Head of caudate nucleus (tissue), 42 donors: Measurements from ENCODE around the gene GGTLC3.
"Not testable (repeated sequence)": the region's sequence is repeated elsewhere in the genome, so short reads cannot be mapped to it uniquely, and the experiment has no call there.

Source experiments
- DNase-seq, 42 donors: peaks; one replicate each; pipeline versions ENCODE4 v3.0.0 to v3.0.0-alpha.2; 2020 to 2021; ENCODE audit warnings: mixed read lengths in 7 of 42
- intact Hi-C: fragments of 100-400 bp; cut with DNase I; formaldehyde crosslinking; loops from one replicate; pipeline ENCODE4 v1.15.0; 2022

Gene GGTLC3

DNA sequence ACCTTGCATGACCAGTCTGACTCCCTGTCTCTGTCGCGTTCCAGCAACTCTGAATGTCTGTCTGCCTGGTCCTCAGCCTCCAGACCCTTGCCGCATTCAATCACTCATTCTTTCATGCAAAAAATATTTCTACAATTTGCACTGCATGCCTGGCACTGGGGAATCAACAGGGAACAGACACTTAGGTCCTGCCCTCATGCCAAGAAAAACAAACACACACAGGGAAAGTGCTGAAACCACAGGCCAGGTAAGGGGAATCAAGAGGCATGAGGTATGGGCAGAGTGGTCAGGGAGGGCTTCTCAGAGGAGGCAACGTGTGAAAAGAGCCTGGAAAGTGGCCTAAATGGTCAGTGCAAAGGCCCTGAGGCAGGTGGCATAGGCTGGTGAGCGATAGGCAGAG lies at the start of gene GGTLC3:
TSS of gene GGTLC3 (minus strand) at position 101 of the 400 bp plus-strand sequence. CDS start 264 bp downstream, outside the sequence.
- intact Hi-C loops, DNase-seq: not testable (repeated sequence)

DNA sequence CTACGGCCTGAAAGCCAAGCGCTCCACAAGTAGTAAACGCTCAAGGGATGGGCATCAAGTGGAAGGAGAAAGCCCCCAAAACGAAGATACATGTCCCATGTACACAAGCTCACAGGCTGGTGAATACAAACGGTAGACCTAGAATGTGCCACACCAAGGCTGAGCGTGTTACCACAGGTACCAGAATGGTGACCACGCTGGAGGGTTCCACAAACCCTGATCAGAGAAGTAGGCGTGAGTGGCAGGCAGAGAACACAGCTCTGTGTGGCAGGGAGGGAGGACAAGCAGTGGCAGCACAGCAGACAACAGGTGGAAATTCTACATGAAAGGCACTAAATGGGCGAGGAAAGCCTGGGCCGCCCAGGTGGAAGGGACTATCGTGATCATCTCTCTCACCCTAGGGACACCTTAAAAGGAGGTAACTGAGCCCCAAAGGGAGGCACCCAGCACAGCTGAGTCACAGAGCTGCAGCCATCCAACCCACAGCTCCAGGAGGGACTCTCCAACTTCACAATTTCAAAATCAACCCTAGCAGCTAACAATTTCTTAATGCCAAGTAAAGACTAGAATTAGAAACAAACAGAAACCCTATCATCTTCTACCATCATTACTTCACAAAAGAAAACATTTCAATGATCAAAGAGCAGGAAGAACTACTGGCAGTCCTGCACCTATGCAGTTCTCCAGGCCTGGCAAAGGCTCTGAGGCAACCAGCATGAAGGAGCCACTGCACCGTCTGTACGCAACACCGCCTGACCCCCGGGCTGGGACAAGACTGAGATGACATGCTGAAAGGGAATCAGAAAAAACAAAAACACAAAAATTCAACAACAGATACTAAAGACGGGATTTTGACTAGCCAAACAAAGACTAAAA lies 42.4 kb upstream of the GGTLC3 start:
- DNase-seq, intact Hi-C loops: not testable (repeated sequence)

DNA sequence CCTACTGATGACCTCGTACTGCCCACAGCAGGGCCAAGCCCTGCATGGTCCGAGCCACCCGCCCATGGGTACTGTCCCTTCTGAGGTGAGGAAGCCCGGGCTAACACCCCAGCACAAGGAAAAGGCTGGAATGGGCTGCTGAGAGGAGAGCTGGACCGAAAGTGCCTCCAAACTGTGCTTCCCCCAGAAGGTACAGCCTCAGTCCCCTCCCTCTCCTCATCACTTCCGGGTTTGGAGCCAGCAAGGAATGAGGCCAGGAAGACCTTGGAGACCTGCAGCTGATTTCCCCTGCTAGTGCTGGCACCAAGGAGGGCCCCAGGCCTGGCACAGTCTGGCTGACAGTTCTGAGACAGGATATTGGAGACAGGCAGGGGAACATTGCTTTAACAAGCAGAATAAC lies 41.0 kb upstream of the GGTLC3 start:
- intact Hi-C loops, DNase-seq: not testable (repeated sequence)

DNA sequence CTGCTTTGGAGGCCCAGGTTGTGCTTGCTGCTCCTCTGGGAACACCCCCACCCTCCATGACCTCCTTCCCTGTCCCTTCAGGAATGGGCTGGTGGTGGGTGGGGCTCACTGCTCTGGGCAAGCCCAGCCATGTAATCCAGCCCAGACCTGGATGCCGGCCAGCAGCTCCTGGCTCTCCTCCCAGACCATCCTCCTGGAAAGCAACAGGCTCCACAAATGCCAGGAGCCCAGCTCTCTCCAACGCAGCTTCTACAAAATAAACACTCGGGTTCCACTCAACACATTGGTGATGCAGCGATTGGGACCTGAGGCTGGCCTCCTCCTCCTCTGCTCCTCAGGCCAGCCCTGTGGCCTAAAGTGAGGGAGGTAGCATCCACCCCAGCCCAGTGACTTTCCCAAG lies 40.6 kb upstream of the GGTLC3 start:
- DNase-seq, intact Hi-C loops: not testable (repeated sequence)

DNA sequence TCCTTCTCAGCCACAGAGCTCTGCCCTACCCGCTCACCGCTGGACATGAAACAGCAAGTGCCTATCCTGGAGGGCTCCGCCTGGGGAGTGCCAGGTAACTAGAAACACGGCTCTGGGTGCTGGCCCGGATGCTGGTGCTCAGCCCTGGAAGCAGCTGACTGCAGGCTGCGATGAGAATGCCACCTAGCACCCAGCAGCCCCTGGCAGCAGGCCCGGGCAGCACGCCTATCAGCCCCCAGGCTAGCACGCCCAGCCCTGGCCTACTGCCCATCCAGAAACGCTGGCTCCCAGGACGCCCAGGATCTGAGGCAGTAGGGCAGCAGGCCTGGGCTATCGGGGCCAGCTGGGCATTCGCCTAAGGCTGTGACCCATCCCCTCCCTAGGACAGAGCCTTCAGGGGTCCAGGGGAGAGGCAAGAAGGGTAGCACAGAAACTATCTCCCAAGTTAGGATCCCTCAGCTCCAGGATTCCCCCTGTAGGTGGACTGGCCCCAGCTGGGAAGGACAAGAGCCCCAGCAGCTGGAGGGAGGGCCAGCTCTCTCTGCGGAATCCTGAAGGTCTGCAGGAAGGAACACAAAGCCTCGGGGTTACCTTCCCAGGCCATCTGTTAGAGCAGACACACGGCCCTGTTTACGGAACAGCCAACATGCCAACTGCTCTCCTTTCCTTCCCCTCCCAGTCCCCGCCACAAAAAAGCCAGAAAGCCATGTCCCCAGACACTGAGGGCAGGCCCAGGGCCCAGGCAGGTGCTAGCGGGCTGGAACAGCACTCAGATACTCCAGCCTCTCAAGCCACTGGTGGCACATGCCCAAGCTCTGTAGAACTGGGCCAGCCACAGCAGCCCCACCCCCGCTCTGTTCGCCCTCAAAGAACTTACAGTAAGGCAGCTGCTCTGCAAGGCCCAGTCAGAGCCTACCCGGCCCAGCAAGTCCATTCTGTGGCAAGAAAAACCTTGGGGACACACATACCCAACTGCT lies 36.6 kb upstream of the GGTLC3 start:
- DNase-seq, intact Hi-C loops: not testable (repeated sequence)

DNA sequence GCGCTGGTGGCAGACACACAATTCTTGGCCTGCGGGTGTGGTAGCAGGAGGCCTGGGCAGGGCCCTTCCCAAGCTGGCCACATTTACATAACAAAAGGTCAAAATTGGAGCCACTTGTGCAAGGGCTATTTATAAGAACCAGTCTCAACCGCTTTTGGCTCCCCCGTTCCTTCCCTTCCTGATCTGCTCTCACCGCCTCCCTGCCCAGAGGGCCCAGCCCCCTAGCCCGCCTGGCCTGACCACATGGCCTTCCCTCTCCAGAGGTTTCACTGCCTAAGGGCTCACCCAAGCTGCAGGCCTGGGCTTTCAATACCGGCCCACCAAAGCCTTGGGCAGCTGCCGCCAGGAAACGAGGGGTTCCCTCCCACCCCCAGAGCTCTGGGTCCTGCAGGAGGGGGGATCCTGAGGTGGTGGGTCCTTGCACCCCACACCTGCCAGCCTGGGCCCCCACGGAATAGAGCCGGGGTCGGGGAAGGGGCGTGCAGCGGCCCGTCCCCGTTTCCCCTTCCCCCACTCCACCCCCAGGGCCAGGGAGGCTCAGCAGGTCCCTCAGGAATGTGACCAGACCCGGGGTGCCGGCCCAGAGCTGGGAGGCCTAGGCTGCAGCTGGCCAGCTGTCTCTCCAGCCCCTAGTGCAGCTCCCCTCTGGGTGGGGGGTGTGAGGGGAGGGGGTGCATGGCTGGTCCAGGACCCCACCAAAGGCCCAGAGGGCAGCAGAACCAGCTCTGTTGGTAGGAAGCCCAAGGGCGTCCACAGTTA lies 35.1 kb upstream of the GGTLC3 start:
- DNase-seq, intact Hi-C loops: not testable (repeated sequence)

DNA sequence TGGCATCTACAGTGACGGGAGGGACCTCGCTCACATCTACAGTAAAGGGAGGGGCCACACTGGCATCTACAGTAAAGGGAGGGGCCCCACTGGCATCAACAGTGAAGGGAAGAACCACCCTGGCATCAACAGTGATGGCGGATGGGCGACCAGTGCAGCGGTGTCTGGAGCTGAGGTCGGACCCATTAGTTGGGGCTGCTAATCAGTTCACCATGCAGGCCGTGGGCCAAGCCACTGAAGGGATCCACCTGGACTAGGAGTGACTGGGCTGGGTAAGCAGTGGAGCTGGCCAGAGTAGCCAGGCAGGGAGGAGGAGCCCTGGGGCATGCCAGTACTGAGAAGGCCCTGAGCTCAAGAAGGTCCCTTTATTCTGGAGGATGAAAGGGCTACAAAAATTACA lies 33.1 kb upstream of the GGTLC3 start:
- intact Hi-C loops, DNase-seq: not testable (repeated sequence)

DNA sequence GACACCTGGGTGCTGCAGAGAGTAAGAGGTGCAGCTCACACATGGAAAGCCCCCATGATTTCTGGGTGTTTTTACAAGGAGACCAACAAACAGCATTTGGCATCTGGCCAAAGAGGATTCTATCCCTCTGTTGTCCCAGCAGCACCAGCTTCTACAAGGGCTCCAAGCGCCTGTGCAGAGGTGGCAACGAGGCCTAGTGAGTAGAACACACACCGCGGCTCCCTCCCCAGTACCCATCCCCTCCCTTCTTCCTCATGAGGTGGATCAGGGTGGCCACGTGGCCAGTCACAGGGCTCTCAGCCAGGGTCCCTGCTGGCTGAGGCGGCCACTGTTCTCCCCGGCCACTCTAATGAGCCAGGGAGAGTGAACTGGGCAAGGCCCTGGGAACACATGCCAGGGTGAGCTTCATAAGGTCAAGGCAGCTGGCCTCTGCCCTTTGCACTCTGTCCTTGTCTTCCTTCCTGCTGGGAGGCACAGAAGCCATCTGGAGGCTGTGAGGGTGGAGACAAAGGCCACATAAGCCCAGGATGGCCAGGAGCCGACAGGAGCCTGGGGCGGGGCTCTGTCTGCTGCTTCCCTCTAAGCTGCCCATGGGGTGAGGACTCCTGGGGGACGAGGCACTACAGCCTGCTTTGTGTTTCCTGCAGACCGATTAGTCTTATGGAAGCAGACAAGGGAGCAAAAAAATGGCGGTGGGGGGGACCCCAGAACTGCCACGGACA lies 31.7 kb upstream of the GGTLC3 start:
- intact Hi-C loops = not testable (repeated sequence)
- peak in 3 of 42 donors; percentile 9 to 38 (median 14) for DNase-seq

DNA sequence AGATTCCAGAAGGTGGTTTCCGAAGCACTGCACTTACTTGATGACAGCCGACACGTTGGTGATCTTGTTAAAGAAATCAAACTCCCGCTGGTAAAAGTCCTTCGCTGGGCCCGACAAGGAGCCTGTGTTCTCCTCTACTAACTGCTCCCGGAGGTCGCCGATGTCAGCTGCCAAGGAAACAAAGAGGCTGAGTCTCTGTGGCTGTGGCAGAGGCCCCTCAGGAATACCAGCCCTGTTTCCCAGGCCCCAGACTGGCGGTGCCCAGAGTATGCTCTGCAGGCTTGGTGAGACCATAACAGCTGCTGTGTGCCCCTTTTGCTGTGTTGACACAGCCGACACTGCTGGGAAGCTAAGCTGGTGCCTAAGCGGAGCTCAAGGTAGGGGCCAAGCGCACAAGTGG lies 26.7 kb upstream of the GGTLC3 start:
- intact Hi-C loops = not testable (repeated sequence)
- peak in 8 of 42 donors; percentile 2 to 59 (median 12) for DNase-seq

DNA sequence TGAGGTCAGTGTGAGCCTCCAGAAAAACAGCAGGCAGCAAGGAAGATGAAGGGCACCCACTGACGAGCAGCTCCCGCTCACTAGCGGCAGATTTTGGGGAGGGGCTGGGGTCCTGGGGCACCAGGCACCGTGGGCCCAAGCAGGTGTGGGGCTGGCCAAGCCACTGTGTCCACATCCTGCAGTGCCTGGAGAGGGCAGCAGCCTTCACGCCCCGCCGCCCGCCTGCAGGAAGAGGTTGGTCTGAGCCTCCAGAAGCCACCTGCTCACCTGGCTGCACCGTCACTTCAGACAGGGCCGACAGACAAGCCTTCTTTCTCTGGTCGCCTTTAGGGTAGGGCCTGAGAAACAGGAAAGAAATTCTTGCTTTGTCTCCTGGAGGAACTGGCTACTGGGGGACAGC lies 25.4 kb upstream of the GGTLC3 start:
- DNase-seq, intact Hi-C loops: not testable (repeated sequence)

DNA sequence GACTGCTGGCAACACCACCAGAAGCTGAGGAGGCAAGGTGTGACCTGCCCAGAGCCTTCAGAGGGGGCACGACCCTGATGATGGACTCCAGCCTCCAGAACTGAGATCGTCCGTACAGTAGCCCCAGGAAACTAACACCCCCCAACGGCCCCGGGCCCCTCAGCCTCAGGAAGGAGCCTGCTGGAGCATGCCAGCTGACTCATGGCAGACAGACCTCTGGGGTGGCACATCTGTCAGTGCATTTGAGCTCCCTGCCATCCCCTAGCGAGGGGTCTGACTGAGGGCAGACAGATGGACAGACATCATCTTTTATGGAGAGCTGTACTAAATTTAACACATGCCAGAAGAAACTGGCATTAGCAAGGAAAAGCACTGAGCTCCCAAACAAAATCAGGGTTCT lies 22.0 kb upstream of the GGTLC3 start:
- DNase-seq, intact Hi-C loops: not testable (repeated sequence)

DNA sequence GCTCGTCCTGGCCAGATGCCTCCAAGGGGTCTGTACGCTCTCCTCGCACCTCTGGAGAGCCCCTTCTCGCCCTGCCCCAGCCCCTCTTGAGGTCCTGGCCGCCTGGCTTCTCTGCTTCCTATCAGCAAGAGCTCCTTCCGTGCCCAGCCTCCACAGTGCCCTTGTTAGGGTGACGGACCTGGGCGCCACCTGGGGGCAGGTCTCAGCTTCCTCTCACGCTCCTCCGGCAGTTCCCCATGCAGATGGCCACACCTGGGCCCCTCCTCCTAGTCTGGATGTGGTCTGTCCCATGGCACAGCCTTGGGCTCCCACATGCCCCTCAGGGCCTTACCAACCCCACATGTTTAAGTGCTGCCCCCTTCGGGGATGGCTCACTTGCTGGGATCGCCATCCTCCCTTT lies 16.4 kb upstream of the GGTLC3 start:
- intact Hi-C loops = not testable (repeated sequence)

DNA sequence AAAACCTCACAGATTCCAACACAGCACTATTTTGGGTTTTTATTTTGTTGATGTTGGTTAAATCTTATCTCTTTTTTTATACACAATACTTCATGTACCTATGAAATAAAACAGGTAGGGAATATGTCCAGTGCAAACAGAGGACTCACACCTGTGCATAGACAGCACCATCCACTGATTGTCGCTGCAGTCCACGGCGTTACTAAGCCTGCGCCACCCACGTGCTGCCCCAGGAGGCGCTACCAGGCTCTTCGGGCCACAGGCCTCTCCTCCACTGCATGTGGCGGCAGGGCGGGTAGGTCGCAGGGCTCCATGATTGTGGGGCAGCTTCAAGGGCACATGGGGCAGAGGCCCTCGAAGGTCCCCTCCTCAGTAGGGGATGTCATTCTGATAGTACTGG lies 15.7 kb upstream of the GGTLC3 start:
- DNase-seq, intact Hi-C loops: not testable (repeated sequence)

More for the DNA sequence above, 16.4 kb upstream of the GGTLC3 start:
- DNase-seq = not testable (repeated sequence)

DNA sequence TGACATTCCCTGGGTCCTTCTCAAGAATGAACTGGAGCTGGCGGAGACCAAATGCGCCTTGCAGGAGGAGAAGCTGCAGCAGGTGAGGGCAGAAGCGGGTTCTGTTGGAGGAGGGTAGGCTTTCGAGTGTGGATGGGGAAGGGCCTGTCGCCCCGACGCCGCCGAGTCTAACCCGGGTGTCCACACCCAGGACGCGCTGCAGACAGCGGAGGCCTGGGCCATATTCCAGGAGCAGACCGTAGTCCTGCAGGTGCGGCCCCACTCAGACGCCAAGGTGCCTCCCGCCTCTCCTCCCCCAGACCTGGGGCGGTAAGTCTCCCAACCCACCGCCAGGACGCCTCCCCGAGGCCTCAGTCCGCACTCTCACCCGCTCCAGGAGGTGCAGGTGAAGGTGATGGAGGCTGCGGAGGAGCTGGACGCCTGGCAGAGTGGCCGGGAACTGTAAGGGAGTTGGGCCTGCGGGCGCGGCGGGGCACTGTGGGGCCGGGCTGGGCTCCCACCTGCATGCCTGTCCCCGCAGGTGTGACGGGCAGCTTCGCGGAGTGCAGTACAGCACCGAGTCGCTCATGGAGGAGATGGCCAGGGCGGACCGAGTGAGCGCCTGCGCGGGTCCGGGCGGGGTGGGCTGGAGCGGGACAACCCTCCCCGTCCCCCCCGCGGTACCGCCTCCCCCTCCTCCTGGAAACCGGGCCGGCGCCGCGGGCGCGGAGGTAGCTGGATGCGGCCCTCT lies 11.6 kb upstream of the GGTLC3 start:
- peak in 1 of 42 donors; percentile 40 for DNase-seq
- intact Hi-C loops = not testable (repeated sequence)

DNA sequence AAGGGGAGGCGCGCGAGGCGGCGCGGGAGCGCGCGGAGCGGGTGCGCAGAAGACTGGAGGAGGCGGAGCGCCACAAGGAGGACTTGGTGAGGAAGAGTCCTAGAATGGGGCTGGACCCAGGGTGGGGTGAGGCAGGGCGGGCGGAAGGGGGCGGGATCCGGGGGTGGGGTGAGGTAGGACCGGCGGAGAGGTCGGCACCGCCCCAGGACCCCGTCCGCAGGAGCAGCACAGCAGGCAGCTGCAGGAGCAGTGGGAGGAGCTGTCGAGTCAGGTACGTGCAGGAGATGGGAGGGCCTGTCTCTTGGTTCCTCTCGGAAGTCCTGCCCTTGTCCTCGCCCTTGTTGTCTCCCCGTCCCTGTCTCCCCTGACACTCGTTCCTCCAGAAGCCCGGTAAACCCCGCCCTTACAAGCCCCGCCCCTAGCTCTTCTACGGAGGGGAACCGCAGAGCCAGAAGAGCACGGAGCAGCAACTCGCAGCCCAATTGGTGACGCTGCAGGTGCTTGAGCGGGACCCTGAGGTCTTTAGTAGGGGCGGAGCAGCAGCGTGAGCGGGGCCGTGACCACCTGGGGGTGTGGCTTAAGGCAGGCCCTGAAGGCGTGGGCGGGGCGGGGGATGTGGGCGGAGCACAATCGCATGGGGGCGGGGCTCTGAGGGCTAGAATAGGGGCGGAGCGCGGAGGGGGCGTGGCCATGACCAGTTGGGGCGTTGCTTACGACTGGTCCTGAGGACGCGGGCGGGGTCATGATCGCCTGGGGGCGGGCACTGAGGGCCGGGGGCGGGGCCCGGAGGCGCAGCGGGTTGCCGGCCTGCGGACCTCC lies 10.8 kb upstream of the GGTLC3 start:
- intact Hi-C loops = not testable (repeated sequence)

DNA sequence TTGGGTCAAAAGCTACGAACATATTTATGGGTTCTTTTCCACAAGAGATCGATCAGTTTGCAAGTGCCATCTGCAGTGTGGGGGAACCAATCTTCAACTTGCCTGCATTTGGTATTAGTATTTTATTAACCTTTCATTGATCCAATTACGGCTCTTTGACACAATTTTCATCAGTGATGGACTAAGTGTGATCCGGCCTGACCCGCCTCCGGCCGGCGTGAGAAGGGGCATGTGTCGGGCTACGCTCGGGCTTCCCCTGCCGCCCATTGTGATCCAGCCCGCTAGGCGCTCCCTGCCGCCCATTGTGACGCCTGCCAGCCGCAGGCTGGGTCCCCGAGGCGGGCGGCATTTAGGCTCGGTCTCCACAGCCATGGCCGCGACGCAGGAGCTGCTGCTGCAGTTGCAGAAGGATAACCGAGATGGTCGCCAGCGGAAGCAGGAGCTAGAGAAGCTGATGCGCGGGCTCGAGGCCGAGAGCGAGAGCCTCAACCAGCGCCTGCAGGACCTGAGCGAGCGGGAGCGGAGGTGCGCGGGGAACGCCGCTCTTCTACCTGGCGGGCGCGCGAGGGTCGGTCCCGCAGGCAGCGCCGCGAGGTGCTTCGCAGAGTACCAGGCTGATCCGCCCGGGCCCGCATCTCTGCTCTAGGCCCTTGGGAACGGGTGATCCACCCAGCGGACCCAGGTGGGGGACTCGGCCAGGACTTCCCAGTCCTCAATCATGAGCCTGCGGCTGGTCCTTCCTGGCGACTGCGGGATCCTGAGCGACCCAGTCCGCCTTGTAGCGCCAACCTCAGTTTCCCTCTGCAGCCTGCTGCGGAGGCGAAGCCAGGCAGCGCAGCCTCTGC lies 10.0 kb upstream of the GGTLC3 start, which contains the start of gene TMEM191B:
TSS of gene TMEM191B (plus strand) at position 51 of the 845 bp plus-strand sequence. CDS start at position 230, 179 bp downstream.
- intact Hi-C loops = not testable (repeated sequence)
- peak in 3 of 42 donors; percentile 8 to 59 (median 8) for DNase-seq

More for the DNA sequence above, 10.8 kb upstream of the GGTLC3 start:
- DNase-seq = peak; percentile 20 to 99 (median 76)
